ENCODE results near the gene FLII.

Gene FLII

DNA sequence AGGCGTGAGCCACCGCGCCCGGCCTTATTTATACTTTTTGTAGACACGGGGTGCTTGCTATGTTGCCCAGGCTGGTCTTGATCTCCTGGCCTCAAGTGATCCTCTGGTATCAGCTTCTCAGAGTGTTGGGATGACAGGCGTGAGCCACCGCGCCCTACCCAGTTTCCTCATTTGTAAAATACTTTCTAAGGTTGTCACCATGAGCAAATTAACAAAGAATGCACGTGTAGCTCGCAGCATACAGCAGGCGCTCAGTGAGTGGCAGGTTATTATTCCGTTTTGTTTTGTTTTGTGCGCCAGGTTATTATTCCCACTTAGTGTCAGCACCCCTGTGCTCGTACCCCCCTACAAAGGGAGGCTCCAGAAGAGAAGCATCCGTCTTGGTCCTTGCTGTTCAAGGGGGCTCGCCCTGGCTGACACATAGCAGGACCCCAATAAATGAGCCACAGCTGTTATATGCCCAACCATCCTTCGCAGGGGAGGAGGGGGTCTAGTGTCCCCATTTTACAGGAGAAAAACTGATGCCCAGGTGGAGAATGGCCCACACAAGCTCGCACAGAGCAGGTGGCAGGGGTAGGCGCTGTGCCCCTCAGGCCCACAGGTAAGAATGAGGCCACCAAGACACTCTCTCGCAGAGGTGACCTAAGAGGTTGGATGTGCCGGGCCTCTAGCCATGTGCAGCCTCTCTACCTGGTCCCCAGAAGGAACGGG is 1.2 kb upstream of the FLII start:
- no peak for DNase-seq

DNA sequence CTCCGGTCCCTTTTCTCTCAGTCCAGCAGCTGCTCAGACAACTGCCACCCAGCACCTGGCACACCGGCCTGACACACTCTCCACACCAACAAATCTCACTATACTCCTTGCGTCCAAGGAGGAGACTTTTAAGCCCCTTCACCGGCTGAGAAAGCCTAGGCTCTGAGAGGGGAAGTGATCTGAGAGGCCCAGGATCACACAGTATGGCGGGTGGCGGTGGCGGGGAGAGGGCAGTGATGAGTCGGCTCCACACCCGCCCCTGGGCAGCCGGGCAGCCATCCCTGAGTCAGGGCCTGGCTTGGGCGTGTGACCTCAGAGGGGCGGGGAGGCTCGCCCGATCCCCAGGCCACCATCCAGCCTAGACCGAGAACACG is 569 bp downstream of the FLII start:
- DNase-seq: peak; percentile 70

DNA sequence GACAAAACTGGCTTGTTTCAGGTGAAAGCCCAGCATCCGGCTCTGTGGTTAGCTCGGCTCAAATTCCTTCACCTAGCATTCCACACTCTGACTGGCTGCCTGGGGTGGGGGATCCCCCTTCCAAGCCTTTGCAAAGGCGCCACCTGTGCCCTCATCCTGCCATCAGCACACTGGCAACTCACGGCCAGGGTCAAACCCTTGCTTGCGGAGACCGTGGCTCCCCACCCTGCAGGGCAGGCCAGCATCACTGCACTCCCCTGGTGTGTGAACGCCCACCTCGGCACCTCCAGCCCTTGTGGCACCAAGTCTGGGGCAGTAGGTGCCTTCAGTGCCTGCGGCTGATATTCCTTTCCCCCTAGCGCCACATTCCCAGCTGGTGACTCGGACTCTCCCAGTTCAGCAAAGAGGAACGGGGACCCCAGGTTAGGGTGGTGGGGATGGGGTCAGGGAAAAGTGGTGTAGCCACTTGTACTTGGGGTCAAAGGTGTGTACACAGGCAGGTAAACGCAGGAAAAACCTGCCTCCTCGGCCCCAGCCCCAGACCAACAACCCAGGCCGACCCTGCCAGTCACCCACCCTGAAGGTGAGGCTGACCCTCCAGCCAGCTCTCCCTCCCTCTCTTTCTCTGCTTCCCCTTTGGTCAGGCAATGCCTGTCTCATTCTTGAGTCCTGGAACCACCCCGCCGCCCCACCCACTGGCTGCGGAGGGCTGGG is 1.1 kb downstream of the FLII start:
- DNase-seq: peak; percentile 76

DNA sequence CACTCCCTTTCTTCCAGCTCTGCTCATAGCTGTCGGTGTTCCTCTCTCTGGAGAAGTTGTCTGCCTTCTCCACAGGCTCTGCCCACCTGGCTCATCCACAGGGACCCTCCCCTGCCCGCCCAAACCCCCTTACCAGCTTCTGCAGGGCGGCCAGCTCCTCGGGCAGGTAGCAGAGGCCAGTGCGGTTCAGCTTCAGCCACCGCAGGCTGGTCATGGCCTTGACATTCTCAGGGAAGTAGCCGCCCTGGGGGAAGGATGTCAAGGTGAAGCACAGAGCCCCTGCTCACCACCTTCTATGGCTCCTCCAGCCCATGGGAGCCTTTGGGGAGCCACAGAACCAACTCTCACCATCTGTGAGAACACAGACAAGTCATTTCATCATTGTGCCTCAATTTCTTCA is 1.8 kb downstream of the FLII start:
- no peak for DNase-seq

- no peak for DNase-seq
Measured at GRCh38 chr17:18256351-18256750, 2.2 kb downstream of the FLII start.

DNA sequence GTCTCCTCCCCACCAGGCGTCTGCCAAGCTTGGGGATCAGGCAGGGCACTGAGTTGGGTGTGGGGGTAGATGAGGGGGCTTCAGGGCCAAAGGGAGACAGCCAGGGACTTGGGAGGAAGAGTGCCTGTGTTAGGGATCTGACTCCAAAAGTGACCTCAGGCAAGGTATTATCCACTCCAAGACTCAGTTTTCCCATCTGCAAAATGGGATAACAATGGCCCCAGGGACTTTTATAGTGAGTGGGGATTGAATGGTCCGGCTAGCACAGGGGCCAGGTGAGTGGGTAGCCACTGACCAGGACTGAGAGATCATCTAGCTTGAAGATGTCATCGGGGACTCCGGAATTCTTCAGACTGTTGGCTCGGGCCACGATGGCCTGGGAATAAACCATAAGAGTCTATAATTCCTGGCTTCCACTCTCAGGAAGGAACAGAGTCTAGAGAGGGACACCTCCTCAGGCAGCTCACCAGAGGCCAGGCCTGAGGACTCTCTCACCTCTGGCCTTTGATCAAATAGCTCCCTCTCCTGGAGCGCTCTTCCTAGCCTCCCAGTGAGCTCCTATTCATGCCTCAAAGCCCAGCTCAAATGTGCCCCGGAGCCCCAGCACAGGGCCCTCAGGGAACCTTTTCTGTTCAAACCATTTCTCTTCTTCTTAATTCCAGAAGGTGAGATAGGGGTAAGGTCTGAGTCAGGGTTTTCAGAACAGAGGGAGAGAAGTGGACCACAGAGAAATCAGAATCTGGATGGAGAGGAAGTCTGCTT is 3.5 kb downstream of the FLII start:
- DNase-seq: no peak

DNA sequence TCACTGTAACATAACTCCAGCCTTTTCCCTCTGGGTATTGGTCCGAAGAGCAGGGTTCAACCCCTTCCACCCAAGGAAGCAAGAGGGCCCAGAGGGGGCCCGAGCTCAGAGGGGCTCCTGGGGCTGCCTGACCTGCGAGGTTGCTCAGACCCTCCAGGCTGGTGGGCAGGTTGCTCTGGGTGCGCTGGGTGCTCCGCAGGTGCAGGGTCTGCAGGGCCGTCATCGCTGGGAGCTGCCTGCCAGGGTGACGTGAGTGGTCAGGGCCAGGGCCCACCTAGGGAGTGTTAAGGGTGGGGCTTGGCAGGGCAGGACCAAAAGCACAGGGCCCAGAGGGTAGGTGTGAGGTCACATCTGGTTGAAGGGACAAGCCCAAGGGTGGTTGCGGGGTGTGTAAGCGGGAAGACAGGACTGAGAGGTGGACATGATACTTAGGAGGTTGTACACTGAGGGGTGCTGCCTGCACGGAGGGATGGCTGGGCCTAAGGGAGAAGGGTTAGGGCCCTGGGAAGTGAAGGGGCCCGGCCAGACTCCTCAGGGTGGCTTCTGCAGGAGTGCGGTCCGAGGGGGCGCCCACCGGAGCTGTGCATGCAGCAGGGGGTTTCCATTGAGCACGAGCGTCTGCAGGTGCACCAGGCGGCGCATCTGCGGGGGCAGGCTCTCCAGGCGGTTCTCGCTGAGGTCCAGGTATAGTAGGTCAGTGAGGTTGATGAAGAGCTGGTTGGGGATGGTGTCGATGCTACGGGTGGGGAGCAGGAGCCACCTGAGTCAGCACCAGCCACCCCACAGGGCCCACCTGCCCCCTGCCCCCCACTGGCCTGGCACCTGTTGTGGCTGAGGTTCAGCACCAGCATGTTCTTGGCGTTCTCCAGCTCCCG is 4.4 kb downstream of the FLII start:
- no peak for DNase-seq

- DNase-seq: no peak
Measured at GRCh38 chr17:18253187-18253884, 5.2 kb downstream of the FLII start.

GRCh38 chr17:18252160-18252559 is 6.4 kb downstream of the FLII start:
- no peak for DNase-seq

- no peak for DNase-seq
Measured at GRCh38 chr17:18251204-18251603, 7.3 kb downstream of the FLII start.

- DNase-seq: no peak
Measured at GRCh38 chr17:18250708-18251107, 7.8 kb downstream of the FLII start.

GRCh38 chr17:18250259-18250658 is 8.3 kb downstream of the FLII start:
- no peak for DNase-seq

GRCh38 chr17:18248811-18249210 is 9.7 kb downstream of the FLII start:
- no peak for DNase-seq

DNA sequence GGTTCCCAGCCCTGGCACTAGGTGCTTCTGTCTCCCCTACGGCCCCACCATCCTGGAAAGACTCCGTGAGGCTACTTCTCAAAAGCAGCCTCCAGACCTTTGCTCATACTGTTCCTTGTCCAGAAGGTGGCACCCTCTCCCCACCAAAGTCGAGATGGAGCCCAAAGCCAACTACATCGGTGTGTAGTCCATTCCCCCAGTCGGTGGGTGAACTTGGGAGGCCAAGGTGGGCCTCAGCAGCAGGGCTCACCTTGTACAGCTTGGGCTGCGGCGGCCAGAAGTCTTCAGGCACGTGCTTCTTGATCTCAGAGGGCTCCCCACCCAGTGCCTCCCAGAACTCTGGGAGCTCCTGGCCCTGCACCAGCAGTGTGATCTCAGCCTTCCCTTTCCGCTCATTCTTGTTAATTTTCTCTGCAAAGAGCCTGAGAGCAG is 10.2 kb downstream of the FLII start:
- DNase-seq: peak; percentile 27

DNA sequence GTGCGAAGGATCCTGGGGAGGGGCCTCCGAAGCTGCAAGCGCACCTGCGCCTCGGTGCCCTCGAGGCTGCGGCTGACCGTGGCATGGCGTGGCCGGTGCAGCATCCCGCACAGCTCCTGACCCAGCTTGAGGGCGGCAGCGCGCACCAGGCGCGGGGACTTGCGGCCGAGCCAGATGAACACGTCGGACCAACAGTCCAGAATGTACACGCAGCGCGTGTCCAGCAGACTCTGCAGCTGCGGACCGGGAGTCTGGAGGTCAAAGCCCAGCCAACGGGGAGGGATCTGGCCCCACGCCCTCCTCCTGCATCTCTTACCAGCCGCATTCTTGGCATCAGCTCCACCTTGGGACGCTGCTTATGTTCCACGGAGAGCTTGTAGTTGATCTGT is 10.9 kb downstream of the FLII start:
- no peak for DNase-seq

DNA sequence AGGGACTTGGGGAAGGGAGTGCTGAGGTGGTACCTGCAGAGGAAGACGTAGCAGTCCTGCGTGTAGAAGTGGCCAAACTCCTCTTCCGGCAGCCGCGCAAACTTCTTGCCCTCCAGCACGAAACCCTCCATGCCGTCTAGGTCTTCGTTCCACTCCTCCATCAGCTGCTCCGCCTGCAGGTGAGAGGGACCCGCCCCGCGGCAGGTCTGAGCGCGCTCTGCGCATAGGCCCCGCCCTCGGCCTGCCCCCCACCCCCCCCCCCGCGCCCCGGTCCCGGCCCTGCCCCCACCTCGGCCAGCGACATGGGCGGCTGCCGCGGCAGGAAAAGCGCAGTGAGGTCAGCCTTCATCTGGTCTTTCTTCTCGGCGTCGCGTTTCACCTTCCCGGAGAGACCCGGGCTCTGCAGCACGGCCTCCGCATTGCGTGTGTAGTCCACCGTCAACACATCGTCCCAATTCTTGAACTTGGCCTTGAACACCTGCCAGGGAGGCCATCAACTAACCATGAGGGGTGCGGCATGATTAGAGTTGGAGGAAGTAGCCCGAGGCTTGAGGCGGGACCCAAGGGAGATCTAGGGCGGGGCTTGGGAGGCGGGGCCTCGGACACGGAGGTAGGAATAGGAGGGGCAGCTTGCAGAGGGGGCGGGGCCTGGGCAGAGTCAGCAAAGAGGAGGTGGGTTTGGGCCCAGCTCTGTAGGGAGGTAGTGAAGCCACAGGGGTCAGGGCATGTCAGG is 11.5 kb downstream of the FLII start:
- peak; percentile 10 for DNase-seq

DNA sequence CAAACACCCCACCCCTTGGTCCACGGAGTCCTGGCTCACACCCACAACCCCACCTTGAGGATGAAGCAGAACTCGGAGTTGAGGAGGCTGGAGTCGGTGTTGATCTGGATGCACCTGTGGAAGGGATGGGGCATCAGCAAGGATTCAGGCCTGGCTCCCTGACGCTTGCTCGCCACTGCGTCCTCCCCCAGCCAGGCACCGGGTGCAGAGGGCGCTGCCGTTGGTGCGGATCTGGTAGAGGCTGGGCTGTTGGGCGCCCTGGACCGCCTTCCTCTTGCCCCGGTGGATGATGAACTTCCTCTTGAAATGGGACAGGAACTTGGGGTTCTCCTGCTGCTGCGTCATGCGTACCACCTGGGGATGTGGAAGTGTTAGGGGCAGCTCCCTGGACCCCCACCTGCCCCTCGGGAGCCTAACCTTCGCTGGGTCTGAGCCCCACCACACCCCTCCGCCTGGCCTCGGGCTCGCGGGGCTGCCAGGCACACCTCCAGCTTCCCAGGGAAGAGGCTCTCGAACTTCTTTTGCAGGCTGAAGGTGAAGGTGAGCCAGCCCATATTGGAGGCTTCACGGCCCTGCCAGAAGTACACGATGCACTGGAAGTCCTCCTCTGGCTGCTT is 12.3 kb downstream of the FLII start:
- DNase-seq: no peak

GRCh38 chr17:18245038-18245776 is 13.3 kb downstream of the FLII start:
- DNase-seq: no peak

DNA sequence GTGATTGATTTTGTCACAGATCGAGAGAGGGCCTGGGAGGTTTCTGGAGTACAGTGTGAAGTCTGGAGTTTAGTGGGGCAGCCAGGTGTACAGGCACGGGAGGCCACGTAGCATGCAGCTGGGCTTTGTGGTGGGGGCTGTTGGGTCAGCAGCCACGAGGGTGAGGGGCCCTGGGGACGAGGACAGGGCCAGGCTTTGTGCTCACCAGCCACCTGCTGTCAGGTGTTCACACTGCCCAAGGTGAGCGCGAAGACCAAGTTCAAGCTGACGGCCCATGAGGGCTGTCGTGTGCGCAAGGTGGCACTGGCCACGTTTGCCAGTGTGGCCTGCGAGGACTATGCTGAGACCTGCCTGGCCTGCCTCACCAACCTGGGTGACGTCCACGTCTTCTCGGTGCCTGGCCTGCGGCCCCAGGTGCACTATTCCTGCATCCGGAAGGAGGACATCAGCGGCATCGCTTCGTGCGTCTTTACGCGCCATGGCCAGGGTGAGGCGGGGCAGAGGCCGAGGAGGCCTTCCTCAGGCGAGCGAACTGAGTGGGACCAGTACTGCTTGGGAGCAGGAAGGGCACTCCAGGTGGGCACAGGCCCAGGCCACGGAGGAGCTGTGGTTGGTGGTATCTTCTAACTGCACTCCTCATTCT is 17.2 kb downstream of the FLII start:
- no peak for DNase-seq

- DNase-seq: no peak
Measured at GRCh38 chr17:18240449-18240848, 18.1 kb downstream of the FLII start.

Measured in kidney glomerular epithelial cell (primary cell).